ENCODE data around the gene F2RL1. TPM values are rescaled to one million over a fixed set of nuclear protein-coding genes. Genes with fewer than 3 reads are reported as not detected.
A peak's percentile ranks its signal among the peaks of the same experiment; 100 is the strongest.
"Not testable (repeated sequence)": the region's sequence is repeated elsewhere in the genome, so short reads cannot be mapped to it uniquely, and the experiment has no call there.

Gene F2RL1
- total RNA-seq, 1 donor from 2014 or later: 0.26 TPM

DNA sequence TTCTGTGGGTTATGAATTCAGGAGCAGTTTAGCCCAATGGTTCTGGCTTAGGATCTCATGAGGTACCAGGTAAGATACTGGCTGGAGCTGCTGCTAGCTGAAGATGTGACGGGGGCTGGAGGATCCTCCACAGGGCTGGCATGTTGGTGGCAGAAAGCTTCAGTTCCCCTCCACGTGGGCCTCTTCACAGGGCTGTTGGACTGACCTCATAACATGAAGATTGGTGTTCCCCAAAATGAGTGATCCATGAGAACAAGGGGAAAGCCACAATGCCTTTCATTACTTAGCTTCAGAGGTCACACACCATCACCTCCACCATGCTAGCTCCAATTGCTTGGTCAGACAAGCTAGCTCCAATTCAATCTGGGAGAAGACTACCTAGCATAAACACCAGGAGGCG lies 22.5 kb downstream of the F2RL1 start:
- DNase-seq (ENCODE audit: low spot score): no peak
- peaks cover 13% of the 10 kb centered on the region for H3K27me3 Mint-ChIP-seq (ENCODE audit: insufficient read depth)
- H3K36me3 Mint-ChIP-seq (ENCODE audit: low read depth): no peaks in the 10 kb centered on the region
- no peak overlapping the region for H3K4me3 Mint-ChIP-seq
- H3K4me1 Mint-ChIP-seq (ENCODE audit: low read depth): no peaks in the 10 kb centered on the region
- no peaks in the 10 kb centered on the region for H3K9me3 Mint-ChIP-seq
- no peak overlapping the region for H3K27ac Mint-ChIP-seq
- intact Hi-C loops (cut with micrococcal nuclease): no loop called here

GRCh38 chr5:76845890-76846289 lies 27.1 kb downstream of the F2RL1 start:
- H3K27ac Mint-ChIP-seq: no peak overlapping the region
- peaks cover 13% of the 10 kb centered on the region for H3K27me3 Mint-ChIP-seq (ENCODE audit: insufficient read depth)
- no peak overlapping the region for H3K4me3 Mint-ChIP-seq
- intact Hi-C loops (cut with micrococcal nuclease): no loop called here
- no peak for DNase-seq (ENCODE audit: low spot score)
- no peaks in the 10 kb centered on the region for H3K36me3 Mint-ChIP-seq (ENCODE audit: low read depth)
- peaks cover 18% of the 10 kb centered on the region for H3K4me1 Mint-ChIP-seq (ENCODE audit: low read depth)
- no peaks in the 10 kb centered on the region for H3K9me3 Mint-ChIP-seq

DNA sequence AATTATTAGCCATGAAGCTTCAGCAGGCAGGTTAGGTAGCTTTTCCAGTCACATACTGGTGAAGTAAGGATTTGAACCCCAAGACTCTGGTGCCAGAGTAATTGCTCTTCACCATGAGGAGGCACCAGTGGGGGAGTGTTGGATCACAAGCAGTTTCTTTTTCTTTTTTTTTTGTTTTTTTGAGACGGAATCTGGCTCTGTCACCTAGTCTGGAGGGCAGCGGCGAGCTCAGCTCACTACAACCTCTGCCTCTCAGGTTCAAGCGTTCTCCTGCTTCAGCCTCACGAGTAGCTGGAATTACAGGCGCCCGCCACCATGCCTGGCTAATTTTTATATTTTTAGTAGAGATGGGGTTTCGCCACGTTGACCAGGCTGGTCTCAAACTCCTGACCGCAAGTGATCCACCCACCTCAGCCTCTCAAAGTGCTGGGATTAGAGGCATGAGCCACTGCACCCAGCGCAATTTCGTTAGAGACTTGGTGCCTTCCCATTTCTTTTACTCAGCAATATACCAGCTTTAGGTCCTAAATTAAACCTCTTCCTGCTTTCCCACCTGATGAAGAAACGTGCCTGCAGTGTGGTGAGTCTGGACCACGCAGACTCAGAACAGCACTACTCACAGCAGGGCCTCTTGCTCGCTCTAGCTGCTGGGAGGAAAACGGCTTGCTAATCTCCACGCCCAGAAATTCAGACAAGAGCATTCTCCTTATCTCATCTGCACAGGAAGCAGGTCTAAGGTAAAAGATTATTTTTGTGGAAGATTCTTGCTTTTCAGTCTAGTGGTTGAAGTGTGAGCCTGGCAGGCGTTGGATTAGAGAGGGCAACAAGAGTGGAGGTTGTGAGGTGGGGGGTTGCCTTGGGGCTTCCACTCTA lies 30.8 kb downstream of the F2RL1 start, which contains the start of gene S100Z:
Gene S100Z, plus strand, starts transcription at position 596 of the 873 bp plus-strand sequence. CDS start 25,346 bp downstream, outside the sequence.
- peaks cover 6% of the 10 kb centered on the region for H3K36me3 Mint-ChIP-seq (ENCODE audit: low read depth)
- peak within 1 kb of the TSS; percentile 64 for H3K27ac Mint-ChIP-seq
- intact Hi-C loops (cut with micrococcal nuclease): no loop called here
- H3K9me3 Mint-ChIP-seq: peaks cover 7% of the 10 kb centered on the region
- peak within 1 kb of the TSS; percentile 70 for H3K4me3 Mint-ChIP-seq
- DNase-seq (ENCODE audit: low spot score): peak; percentile 18
- H3K27me3 Mint-ChIP-seq (ENCODE audit: insufficient read depth): peaks cover 9% of the 10 kb centered on the region
- peaks cover 36% of the 10 kb centered on the region for H3K4me1 Mint-ChIP-seq (ENCODE audit: low read depth)

DNA sequence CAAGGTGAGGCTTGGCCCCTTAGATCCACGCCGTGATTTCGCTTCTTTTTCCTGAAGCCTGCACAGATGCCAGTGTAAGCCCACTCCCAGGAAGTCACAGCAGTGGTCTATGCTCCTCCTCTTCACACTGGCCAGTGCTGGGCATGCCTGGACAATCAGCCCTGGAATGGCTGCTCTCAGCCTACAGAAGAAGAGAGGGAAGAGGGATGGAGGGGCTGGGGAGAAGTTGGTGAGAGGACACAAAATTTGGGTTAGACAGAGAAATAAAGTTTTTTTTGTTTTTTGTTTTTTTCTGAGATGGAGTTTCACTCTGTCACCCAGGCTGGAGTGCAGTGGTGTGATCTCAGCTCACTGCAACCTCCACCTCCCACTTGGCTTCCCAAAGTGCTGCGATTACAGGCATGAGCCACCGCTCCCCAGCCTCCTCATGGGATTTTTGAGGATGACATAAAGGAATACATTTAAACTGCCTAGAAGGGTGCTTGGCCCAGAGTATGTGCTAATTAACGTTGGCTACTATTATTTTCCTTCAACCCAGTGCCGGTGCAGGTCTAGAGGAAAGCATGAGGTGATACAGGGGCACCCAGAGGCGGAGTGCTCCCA lies 31.8 kb downstream of the F2RL1 start:
- H3K27ac Mint-ChIP-seq: peak overlapping the region; percentile 27
- peak overlapping the region; percentile 49 for H3K4me3 Mint-ChIP-seq
- intact Hi-C loops (cut with micrococcal nuclease): no loop called here
- peaks cover 44% of the 10 kb centered on the region for H3K4me1 Mint-ChIP-seq (ENCODE audit: low read depth)
- peaks cover 8% of the 10 kb centered on the region for H3K27me3 Mint-ChIP-seq (ENCODE audit: insufficient read depth)
- H3K36me3 Mint-ChIP-seq (ENCODE audit: low read depth): peaks cover 10% of the 10 kb centered on the region
- DNase-seq (ENCODE audit: low spot score): no peak
- peaks cover 10% of the 10 kb centered on the region for H3K9me3 Mint-ChIP-seq

DNA sequence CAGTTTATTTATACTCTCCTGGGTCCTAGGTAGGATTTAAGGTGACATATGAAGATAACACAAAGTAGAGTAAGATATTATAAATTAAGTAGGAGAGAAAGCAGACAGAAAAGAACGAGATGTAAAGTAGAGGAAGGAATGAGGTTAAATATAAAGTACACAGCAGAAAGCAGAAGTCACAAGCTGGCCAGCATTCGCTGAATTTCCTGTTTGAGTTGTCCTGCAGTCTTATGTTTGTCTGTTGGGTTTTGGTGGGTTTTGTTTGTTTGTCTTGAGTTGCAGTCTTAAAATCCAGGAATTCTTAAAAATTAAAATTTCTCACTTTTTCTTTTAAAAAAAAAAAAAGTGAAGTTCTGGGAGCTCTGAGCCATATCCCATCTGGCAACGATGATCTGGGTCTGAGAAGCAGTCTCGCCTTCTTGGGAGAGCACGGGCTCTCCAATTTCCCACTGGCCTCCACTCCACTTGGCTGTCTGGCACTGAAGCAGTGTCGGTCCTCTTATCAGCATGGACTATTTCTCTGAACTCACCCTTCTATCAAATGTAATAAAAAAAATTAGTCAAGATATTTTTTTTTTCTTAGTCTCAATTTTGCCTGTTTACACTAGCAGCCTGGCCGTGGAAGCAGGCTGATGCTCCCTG lies 33.0 kb downstream of the F2RL1 start:
- no peak overlapping the region for H3K27ac Mint-ChIP-seq
- H3K27me3 Mint-ChIP-seq (ENCODE audit: insufficient read depth): peaks cover 2% of the 10 kb centered on the region
- H3K4me3 Mint-ChIP-seq: no peak overlapping the region
- peaks cover 56% of the 10 kb centered on the region for H3K4me1 Mint-ChIP-seq (ENCODE audit: low read depth)
- no peak for DNase-seq (ENCODE audit: low spot score)
- H3K9me3 Mint-ChIP-seq: peaks cover 19% of the 10 kb centered on the region
- peaks cover 21% of the 10 kb centered on the region for H3K36me3 Mint-ChIP-seq (ENCODE audit: low read depth)
- intact Hi-C loops (cut with micrococcal nuclease): no loop called here

DNA sequence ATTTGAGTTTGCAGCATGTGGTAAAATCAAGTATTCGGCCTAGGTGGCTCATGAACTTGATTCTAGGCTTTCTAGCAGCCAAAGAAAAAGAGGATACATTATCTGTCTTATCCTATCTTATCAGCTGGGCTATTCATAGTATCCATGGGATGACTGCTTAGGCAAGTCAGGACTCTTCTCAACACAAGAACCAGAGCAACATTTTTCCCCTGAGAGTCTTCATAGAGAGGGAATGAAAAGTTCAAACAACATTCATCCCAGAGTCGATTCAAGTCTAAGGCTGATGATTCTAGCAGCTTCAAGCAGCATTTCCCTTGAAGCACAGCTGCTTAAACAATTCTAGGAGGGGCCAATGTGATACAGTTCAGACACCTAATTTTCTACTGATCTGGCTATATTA lies 33.9 kb downstream of the F2RL1 start:
- peaks cover 21% of the 10 kb centered on the region for H3K36me3 Mint-ChIP-seq (ENCODE audit: low read depth)
- H3K9me3 Mint-ChIP-seq: peaks cover 22% of the 10 kb centered on the region
- H3K4me3 Mint-ChIP-seq: no peak overlapping the region
- intact Hi-C loops (cut with micrococcal nuclease): no loop called here
- no peak for DNase-seq (ENCODE audit: low spot score)
- H3K27ac Mint-ChIP-seq: no peak overlapping the region
- H3K4me1 Mint-ChIP-seq (ENCODE audit: low read depth): peaks cover 59% of the 10 kb centered on the region
- H3K27me3 Mint-ChIP-seq (ENCODE audit: insufficient read depth): no peaks in the 10 kb centered on the region

DNA sequence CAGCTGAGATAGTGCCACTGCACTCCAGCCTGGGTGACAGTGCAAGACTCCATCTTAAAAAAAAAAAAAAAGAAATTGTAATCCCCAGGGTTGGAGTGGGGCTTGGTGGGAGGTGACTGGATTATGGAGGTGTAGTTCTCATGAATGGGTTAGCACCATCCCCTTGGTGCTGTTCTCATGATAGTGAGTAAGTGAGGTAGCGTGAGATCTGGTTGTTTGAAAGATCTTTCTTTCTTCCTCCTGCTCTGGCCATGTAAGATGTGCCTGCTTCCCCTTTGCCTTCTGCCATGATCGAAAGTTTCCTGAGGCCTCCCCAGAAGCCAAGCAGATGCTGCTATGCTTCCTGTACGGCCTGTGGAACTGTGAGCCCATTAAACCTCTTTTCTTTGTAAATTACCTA lies 34.9 kb downstream of the F2RL1 start:
- Mint-ChIP-seq H3K36me3 (ENCODE audit: low read depth) (peaks cover 21% of the 10 kb centered on the region), H3K4me1 (ENCODE audit: low read depth) (peaks cover 59% of the 10 kb centered on the region), H3K9me3 (peaks cover 22% of the 10 kb centered on the region)
- H3K27ac Mint-ChIP-seq; H3K4me3 Mint-ChIP-seq; H3K27me3 Mint-ChIP-seq (ENCODE audit: insufficient read depth); intact Hi-C loops (cut with micrococcal nuclease); DNase-seq (ENCODE audit: low spot score): not testable (repeated sequence)

- Mint-ChIP-seq H3K4me3 (no peak overlapping the region), H3K27me3 (ENCODE audit: insufficient read depth) (no peaks in the 10 kb centered on the region), H3K36me3 (ENCODE audit: low read depth) (peaks cover 21% of the 10 kb centered on the region), H3K27ac (no peak overlapping the region), H3K4me1 (ENCODE audit: low read depth) (peaks cover 53% of the 10 kb centered on the region), H3K9me3 (peaks cover 22% of the 10 kb centered on the region)
- intact Hi-C loops (cut with micrococcal nuclease): loop anchor here (5.0 kb wide), 1 partner anchor 923 kb away; the partner anchor contains the start of gene TBCA
- no peak for DNase-seq (ENCODE audit: low spot score)
These were observed 35.8 kb downstream of the F2RL1 start for GRCh38 chr5:76854644-76855043.

DNA sequence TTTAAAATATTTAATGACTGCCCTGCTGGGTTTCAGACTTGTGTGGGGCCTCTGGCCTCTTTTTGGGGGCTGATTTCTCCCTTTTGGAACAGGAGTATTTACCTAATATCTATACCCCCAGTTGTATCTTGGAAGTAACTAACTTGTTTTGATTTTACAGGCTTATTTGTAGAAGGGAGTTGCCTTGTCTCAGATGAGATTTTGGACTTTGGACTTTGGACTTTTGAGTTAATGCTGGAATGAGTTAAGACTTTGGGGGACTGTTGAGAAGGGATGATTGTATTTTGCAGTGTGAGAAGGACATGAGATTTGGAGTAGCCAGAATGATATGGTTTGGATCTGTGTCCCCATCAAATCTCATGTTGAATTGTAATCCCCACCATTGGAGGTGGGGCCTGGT lies 36.7 kb downstream of the F2RL1 start:
- H3K27me3 Mint-ChIP-seq (ENCODE audit: insufficient read depth); DNase-seq (ENCODE audit: low spot score): not testable (repeated sequence)
- peak overlapping the region; percentile 50 for H3K4me3 Mint-ChIP-seq
- peaks cover 45% of the 10 kb centered on the region for H3K4me1 Mint-ChIP-seq (ENCODE audit: low read depth)
- intact Hi-C loops (cut with micrococcal nuclease): loop anchor here (5.0 kb wide), 1 partner anchor 922 kb away; the partner anchor contains the start of gene TBCA
- peak overlapping the region; percentile 94 for H3K27ac Mint-ChIP-seq
- peaks cover 22% of the 10 kb centered on the region for H3K9me3 Mint-ChIP-seq
- peaks cover 21% of the 10 kb centered on the region for H3K36me3 Mint-ChIP-seq (ENCODE audit: low read depth)

DNA sequence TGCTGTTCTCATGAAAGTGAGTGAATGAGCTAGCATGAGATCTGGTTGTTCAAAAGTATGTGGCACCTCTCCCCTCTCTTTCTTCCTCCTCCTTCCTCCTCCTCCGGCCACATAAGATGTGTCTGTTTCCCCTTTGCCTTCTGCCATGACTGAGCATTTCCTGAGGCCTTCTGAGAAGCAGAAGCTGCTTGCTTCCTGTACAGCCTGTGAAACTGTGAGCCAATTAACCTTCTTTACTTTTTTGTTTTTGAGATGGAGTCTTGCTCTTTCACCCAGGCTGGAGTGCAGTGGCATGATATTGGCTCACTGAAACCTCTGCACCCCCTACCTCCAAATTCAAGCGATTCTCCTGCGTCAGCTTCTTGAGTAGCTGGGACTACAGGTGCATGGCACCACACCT lies 37.1 kb downstream of the F2RL1 start:
- Mint-ChIP-seq H3K9me3 (peaks cover 22% of the 10 kb centered on the region), H3K4me1 (ENCODE audit: low read depth) (peaks cover 40% of the 10 kb centered on the region), H3K27me3 (ENCODE audit: insufficient read depth) (no peaks in the 10 kb centered on the region), H3K36me3 (ENCODE audit: low read depth) (peaks cover 21% of the 10 kb centered on the region), H3K27ac (peak overlapping the region; percentile 94), H3K4me3 (peak overlapping the region; percentile 50)
- intact Hi-C loops (cut with micrococcal nuclease): loop anchor here (5.0 kb wide), 1 partner anchor 921 kb away; the partner anchor contains the start of gene TBCA
- DNase-seq (ENCODE audit: low spot score): peak; percentile 26

DNA sequence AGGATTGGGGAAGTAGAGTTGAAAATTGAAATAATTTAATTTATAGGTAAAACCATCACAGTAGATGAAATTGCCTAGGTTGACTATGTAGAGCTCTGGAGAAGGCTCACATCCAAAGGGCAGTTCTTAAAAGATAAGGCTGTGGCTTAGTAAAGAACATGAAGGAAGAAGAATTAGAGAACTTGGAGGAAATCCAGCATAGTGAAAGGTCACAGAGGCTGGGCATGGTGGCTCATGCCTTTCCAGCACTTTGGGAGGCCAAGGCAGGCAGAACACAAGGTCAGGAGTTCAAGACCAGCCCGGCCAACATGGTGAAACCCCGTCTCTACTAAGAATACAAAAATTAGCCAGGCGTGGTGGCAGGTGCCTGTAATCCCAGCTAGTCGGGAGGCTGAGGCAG lies 38.0 kb downstream of the F2RL1 start:
- intact Hi-C loops (cut with micrococcal nuclease): loop anchor here (5.0 kb wide), 1 partner anchor 921 kb away; the partner anchor contains the start of gene TBCA
- peak overlapping the region; percentile 64 for H3K27ac Mint-ChIP-seq
- H3K4me3 Mint-ChIP-seq; H3K27me3 Mint-ChIP-seq (ENCODE audit: insufficient read depth); DNase-seq (ENCODE audit: low spot score): not testable (repeated sequence)
- peaks cover 22% of the 10 kb centered on the region for H3K9me3 Mint-ChIP-seq
- peaks cover 21% of the 10 kb centered on the region for H3K36me3 Mint-ChIP-seq (ENCODE audit: low read depth)
- H3K4me1 Mint-ChIP-seq (ENCODE audit: low read depth): peaks cover 32% of the 10 kb centered on the region

GRCh38 chr5:76859591-76860247 lies 40.9 kb downstream of the F2RL1 start:
- no peak for DNase-seq (ENCODE audit: low spot score)
- Mint-ChIP-seq H3K4me3 (no peak overlapping the region), H3K36me3 (ENCODE audit: low read depth) (peaks cover 14% of the 10 kb centered on the region), H3K4me1 (ENCODE audit: low read depth) (peaks cover 24% of the 10 kb centered on the region), H3K9me3 (peaks cover 16% of the 10 kb centered on the region), H3K27me3 (ENCODE audit: insufficient read depth) (no peaks in the 10 kb centered on the region), H3K27ac (no peak overlapping the region)
- intact Hi-C loops (cut with micrococcal nuclease): loop anchor here (5.0 to 10.0 kb wide), 2 partner anchors 918 to 1435 kb away; partner anchors contain the start of genes AP3B1 and TBCA
